Osteocyte (in vitro differentiated cells): ENCODE data around the gene FHIT. TPM values are rescaled to one million over a fixed set of nuclear protein-coding genes. Genes with fewer than 3 reads are reported as not detected.

Experiments
- DNase-seq: peaks from one replicate; pipeline ENCODE4 v3.0.0; 2021; ENCODE audit warnings: mixed read lengths; ENCODE audit not compliant: unreplicated experiment; ENCODE audit errors: extremely low spot score
- H3K27ac Mint-ChIP-seq: one replicate; pipeline ENCODE4 v1.8.0; 2021; ENCODE audit warnings: mild to moderate bottlenecking, mixed read lengths; ENCODE audit not compliant: unreplicated experiment
- H3K27me3 Mint-ChIP-seq: one replicate; pipeline ENCODE4 v1.8.0; 2021; ENCODE audit warnings: mixed read lengths; ENCODE audit not compliant: unreplicated experiment
- H3K36me3 Mint-ChIP-seq: one replicate; pipeline ENCODE4 v1.8.0; 2021; ENCODE audit warnings: mixed read lengths; ENCODE audit not compliant: unreplicated experiment
- H3K4me1 Mint-ChIP-seq: one replicate; pipeline ENCODE4 v1.8.0; 2021; ENCODE audit warnings: mixed read lengths; ENCODE audit not compliant: unreplicated experiment
- H3K4me3 Mint-ChIP-seq: one replicate; pipeline ENCODE4 v1.8.0; 2021; ENCODE audit warnings: mild to moderate bottlenecking, moderate library complexity, mixed read lengths; ENCODE audit not compliant: unreplicated experiment
- H3K9me3 Mint-ChIP-seq: one replicate; pipeline ENCODE4 v1.8.0; 2021; ENCODE audit warnings: mixed read lengths; ENCODE audit not compliant: unreplicated experiment
- CTCF ChIP-seq: fragments of 200-600 bp; sonication (generic); IDR thresholded peaks from 2 replicates; pipeline ENCODE4 v1.5.0; 2021; ENCODE audit warnings: antibody characterized with exemption, mild to moderate bottlenecking, moderate library complexity
- total RNA-seq: library from RNA; stranded (reverse); gene quantifications from 2 replicates; pipeline ENCODE4 v1.2.1, GENCODE V29; 2021

Gene FHIT
- total RNA-seq, 1 donor from 2014 or later: 2.3 TPM

- Mint-ChIP-seq H3K9me3 (peaks cover 11% of the 10 kb centered on the region), H3K4me3 (no peak overlapping the region), H3K27ac (no peak overlapping the region), H3K27me3 (peaks cover 17% of the 10 kb centered on the region), H3K4me1 (no peaks in the 10 kb centered on the region), H3K36me3 (no peaks in the 10 kb centered on the region)
- no peak for DNase-seq
- TF ChIP-seq CTCF: no peak
These were observed 628.9 kb downstream of the FHIT start for GRCh38 chr3:60622349-60622748.

GRCh38 chr3:60617188-60617587, 634.1 kb downstream of the FHIT start:
- Mint-ChIP-seq H3K27ac (no peak overlapping the region), H3K36me3 (no peaks in the 10 kb centered on the region), H3K4me3 (no peak overlapping the region), H3K9me3 (peaks cover 11% of the 10 kb centered on the region), H3K27me3 (peaks cover 9% of the 10 kb centered on the region), H3K4me1 (no peaks in the 10 kb centered on the region)
- DNase-seq: no peak
- no peak for TF ChIP-seq CTCF

GRCh38 chr3:60613769-60614303, 637.4 kb downstream of the FHIT start:
- Mint-ChIP-seq H3K9me3 (no peaks in the 10 kb centered on the region), H3K27ac (no peak overlapping the region), H3K36me3 (no peaks in the 10 kb centered on the region), H3K4me1 (peaks cover 9% of the 10 kb centered on the region), H3K27me3 (peaks cover 9% of the 10 kb centered on the region), H3K4me3 (no peak overlapping the region)
- DNase-seq: no peak
- no peak for TF ChIP-seq CTCF

GRCh38 chr3:60610441-60611112, 640.7 kb downstream of the FHIT start:
- H3K9me3 Mint-ChIP-seq: no peaks in the 10 kb centered on the region
- H3K4me3 Mint-ChIP-seq: no peak overlapping the region
- no peaks in the 10 kb centered on the region for H3K36me3 Mint-ChIP-seq
- peaks cover 9% of the 10 kb centered on the region for H3K4me1 Mint-ChIP-seq
- no peak for DNase-seq
- peaks cover 3% of the 10 kb centered on the region for H3K27me3 Mint-ChIP-seq
- TF ChIP-seq CTCF: no peak
- H3K27ac Mint-ChIP-seq: no peak overlapping the region

GRCh38 chr3:60609446-60609845, 641.8 kb downstream of the FHIT start:
- H3K4me3 Mint-ChIP-seq: no peak overlapping the region
- H3K27me3 Mint-ChIP-seq: peaks cover 3% of the 10 kb centered on the region
- H3K27ac Mint-ChIP-seq: no peak overlapping the region
- no peaks in the 10 kb centered on the region for H3K9me3 Mint-ChIP-seq
- no peaks in the 10 kb centered on the region for H3K36me3 Mint-ChIP-seq
- no peak for DNase-seq
- peaks cover 9% of the 10 kb centered on the region for H3K4me1 Mint-ChIP-seq
- TF ChIP-seq CTCF: no peak
